Calu3 (cell line): ENCODE measurements around the gene CRABP2. TPM values are rescaled to one million over a fixed set of nuclear protein-coding genes. Genes with fewer than 3 reads are reported as not detected.
A peak's percentile ranks its signal among the peaks of the same experiment; 100 is the strongest.

Experiments used
- BruUV-seq: library from RNA; stranded (reverse); fragments of 400-500 nt; replicated peaks from 2 replicates; lab custom pipeline; 2021; lab: Mats Ljungman, UMichigan
- CTCF ChIA-PET: fragments of 300-600 bp; sonication (Branson Sonifier 250); formaldehyde crosslinking; loops from one replicate; lab custom pipeline; 2022; ENCODE audit warnings: antibody characterized with exemption; lab: Charles Lee
- DNase-seq: peaks from one replicate; pipeline ENCODE4 v3.0.0; 2022
- H3K27ac Mint-ChIP-seq: one replicate; pipeline ENCODE4 v1.8.0; 2022; ENCODE audit warnings: mixed read lengths; ENCODE audit not compliant: unreplicated experiment
- H3K27me3 Mint-ChIP-seq: one replicate; pipeline ENCODE4 v1.8.0; 2022; ENCODE audit warnings: mixed read lengths; ENCODE audit not compliant: unreplicated experiment
- H3K36me3 Mint-ChIP-seq: one replicate; pipeline ENCODE4 v1.8.0; 2022; ENCODE audit warnings: mild to moderate bottlenecking, moderate library complexity, mixed read lengths; ENCODE audit not compliant: insufficient read depth, unreplicated experiment
- H3K4me1 Mint-ChIP-seq: one replicate; pipeline ENCODE4 v1.8.0; 2022; ENCODE audit warnings: mild to moderate bottlenecking, low read depth, mixed read lengths; ENCODE audit not compliant: unreplicated experiment
- H3K4me3 Mint-ChIP-seq: one replicate; pipeline ENCODE4 v1.8.0; 2022; ENCODE audit warnings: mild to moderate bottlenecking, low read depth, moderate library complexity, mixed read lengths; ENCODE audit not compliant: unreplicated experiment
- H3K9me3 Mint-ChIP-seq: one replicate; pipeline ENCODE4 v1.8.0; 2022; ENCODE audit warnings: low read depth, mixed read lengths; ENCODE audit not compliant: unreplicated experiment
- intact Hi-C: fragments of 100-400 bp; cut with micrococcal nuclease; formaldehyde crosslinking; loops from one replicate; pipeline ENCODE4 v1.10.0; 2022; ENCODE audit not compliant: unreplicated experiment
- total RNA-seq: library from RNA; stranded (reverse); gene quantifications from 2 replicates; pipeline ENCODE4 v1.2.3, GENCODE V29; 2022
- TF ChIP-seq, protein P1 (sequence below): fragments of 200-600 bp; IDR thresholded peaks from one replicate; pipeline ENCODE4 v1.8.0; 2022; ENCODE audit warnings: antibody characterized with exemption; ENCODE audit not compliant: unreplicated experiment

The CRABP2 gene
- total RNA-seq, 1 experiment from 2014 or later, result 17.6 TPM

DNA sequence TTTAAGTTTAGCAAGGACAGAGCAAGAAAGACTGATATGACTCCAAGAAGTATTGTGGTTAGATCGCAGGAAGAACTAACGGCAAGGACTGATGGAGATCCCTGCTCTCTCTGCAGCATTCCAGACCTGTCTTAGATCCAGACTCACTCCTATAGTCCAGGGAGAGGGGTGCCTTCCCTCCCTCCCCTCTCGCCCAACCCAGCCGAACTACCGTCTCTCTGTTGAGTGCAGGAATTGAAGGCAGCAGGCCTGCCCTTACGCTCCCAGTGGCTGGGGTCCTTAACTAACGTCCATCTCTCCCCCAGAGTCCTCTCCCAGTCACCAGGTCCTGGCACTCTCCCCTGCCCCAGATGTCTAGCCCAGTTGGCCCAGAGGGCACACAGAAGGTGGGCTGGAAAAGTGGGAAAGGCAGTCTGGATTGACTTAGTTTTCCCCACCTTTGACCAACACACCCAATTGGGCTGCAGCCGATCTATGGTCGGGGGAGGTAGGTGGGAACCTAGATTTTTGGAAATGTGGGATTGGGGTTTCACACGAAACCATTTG, 1.1 kb downstream of the CRABP2 start:
- no peak for DNase-seq
- TF ChIP-seq, protein P1, sequence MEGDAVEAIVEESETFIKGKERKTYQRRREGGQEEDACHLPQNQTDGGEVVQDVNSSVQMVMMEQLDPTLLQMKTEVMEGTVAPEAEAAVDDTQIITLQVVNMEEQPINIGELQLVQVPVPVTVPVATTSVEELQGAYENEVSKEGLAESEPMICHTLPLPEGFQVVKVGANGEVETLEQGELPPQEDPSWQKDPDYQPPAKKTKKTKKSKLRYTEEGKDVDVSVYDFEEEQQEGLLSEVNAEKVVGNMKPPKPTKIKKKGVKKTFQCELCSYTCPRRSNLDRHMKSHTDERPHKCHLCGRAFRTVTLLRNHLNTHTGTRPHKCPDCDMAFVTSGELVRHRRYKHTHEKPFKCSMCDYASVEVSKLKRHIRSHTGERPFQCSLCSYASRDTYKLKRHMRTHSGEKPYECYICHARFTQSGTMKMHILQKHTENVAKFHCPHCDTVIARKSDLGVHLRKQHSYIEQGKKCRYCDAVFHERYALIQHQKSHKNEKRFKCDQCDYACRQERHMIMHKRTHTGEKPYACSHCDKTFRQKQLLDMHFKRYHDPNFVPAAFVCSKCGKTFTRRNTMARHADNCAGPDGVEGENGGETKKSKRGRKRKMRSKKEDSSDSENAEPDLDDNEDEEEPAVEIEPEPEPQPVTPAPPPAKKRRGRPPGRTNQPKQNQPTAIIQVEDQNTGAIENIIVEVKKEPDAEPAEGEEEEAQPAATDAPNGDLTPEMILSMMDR, result no peak
- peaks cover 31% of the 10 kb centered on the region for H3K4me1 Mint-ChIP-seq
- H3K27ac Mint-ChIP-seq, result peak overlapping the region; percentile 66
- H3K9me3 Mint-ChIP-seq, result no peaks in the 10 kb centered on the region
- H3K27me3 Mint-ChIP-seq, result peaks cover 13% of the 10 kb centered on the region
- intact Hi-C loops, result no loop called here
- peak overlapping the region; percentile 67 for H3K4me3 Mint-ChIP-seq
- H3K36me3 Mint-ChIP-seq, result peaks cover 23% of the 10 kb centered on the region
- CTCF ChIA-PET, result interaction anchor here (1.7 to 7.1 kb wide), 3 partner anchors 12 to 21 kb away, joined by 4 to 130 read pairs (median 6); no protein-coding TSS in a partner anchor
- BruUV-seq, result no TSS peak

DNA sequence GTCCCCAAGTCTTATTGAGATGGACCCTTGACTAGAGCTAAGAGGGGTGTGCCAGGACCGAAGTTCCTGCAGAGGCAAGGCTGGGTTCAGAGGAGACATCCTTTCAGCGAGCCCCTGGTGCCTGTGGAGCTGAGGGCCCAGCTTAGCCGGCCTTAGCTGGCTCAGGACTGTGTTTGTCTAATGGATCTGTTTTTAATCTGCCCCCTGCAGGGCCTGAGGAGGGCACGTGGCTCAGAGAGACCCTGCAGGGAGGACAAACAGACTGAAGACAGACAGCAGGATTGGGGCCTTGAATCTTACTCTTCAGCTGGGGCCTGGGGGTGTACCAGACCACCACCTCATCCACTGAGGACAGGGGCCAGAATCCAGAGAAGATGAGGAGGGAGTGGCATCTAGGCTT, 1.6 kb downstream of the CRABP2 start:
- peaks cover 27% of the 10 kb centered on the region for H3K4me1 Mint-ChIP-seq
- BruUV-seq, result no TSS peak
- no peak overlapping the region for H3K4me3 Mint-ChIP-seq
- H3K36me3 Mint-ChIP-seq, result peaks cover 26% of the 10 kb centered on the region
- H3K9me3 Mint-ChIP-seq, result no peaks in the 10 kb centered on the region
- no peak overlapping the region for H3K27ac Mint-ChIP-seq
- peaks cover 13% of the 10 kb centered on the region for H3K27me3 Mint-ChIP-seq
- TF ChIP-seq, protein P1, result no peak
- CTCF ChIA-PET, result interaction anchor here (7.1 kb wide), 1 partner anchor 12 kb away, joined by 130 read pairs; no protein-coding TSS in a partner anchor
- intact Hi-C loops, result no loop called here
- no peak for DNase-seq

DNA sequence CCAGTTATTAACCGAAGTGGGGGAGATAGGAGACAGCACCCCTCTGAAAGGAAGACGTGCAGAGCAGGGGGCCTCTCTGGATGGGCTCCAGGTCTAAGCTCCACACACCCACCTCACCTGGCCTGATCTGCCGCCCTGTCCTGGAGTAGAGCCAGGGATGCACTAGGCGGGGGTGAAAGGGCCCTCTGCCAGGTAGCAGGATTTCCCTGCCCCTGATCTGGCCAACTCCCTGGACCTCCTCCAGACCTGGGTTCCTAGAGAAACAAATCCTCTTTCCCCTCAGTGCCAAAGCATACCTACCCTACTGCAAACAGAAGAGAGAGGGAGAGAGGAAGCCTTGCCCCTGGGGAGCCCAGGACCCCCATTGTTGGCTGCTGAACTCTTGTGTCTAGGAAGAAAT, 2.0 kb downstream of the CRABP2 start:
- Mint-ChIP-seq H3K27ac (no peak overlapping the region), H3K36me3 (peaks cover 28% of the 10 kb centered on the region), H3K4me1 (peaks cover 23% of the 10 kb centered on the region), H3K9me3 (no peaks in the 10 kb centered on the region), H3K27me3 (peaks cover 13% of the 10 kb centered on the region), H3K4me3 (no peak overlapping the region)
- intact Hi-C loops, result no loop called here
- DNase-seq, result no peak
- TF ChIP-seq, protein P1, result no peak
- no TSS peak for BruUV-seq
- CTCF ChIA-PET, result interaction anchor here (3.3 kb wide), 1 partner anchor 13 kb away, joined by 35 read pairs; no protein-coding TSS in a partner anchor

DNA sequence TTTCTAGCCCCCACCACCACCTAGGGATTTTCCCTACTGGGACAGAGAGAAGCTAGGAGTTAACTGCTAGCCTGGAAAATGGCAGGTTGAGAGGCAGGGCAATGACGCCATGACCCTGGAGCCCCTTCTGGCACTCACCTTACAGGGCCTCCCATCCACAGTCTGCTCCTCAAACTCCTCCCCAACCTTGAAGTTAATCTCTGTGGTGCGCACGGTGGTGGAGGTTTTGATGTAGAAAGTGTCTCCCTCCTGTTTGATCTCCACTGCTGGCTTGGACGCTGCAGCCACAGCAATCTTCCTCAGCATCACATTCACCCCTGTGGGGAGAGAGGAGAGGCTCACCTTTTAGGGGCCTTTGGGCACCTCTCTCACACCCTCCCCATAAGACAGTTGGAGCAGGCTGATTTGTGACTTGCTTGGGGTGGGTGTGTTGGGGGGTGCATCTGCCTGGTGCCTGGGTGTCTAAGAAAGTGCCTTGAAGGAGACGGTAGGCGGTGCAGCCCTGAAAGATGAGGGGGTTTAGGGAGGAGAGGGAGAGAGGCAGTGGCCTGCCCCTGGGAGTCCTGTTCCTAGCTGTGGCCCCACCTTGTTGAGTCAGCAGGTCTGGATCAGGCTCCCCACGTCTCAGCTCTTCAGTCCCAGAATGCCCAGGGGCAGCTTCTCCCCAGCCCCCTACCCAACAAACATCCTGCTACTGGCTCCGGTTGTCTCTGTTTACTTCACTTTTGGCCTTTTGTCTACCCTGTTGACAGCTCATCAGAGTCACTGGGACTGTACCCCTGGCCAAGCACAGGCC, 4.4 kb downstream of the CRABP2 start:
- intact Hi-C loops, result no loop called here
- DNase-seq, result no peak
- Mint-ChIP-seq H3K9me3 (no peaks in the 10 kb centered on the region), H3K27me3 (peaks cover 5% of the 10 kb centered on the region), H3K36me3 (peaks cover 15% of the 10 kb centered on the region), H3K4me3 (no peak overlapping the region), H3K4me1 (peaks cover 10% of the 10 kb centered on the region), H3K27ac (no peak overlapping the region)
- CTCF ChIA-PET, result interaction anchor here (3.3 kb wide), 1 partner anchor 11 kb away, joined by 35 read pairs; no protein-coding TSS in a partner anchor
- TF ChIP-seq, protein P1, result no peak
- BruUV-seq, result no TSS peak
